Endothelial cell (in vitro differentiated cells): ENCODE measurements around the gene ABHD4. TPM values are rescaled to one million over a fixed set of nuclear protein-coding genes. Genes with fewer than 3 reads are reported as not detected.
A peak's percentile ranks its signal among the peaks of the same experiment; 100 is the strongest.

Experiments
- DNase-seq: peaks from one replicate; pipeline ENCODE4 v3.0.0; 2021; ENCODE audit warnings: low spot score
- H3K27ac Mint-ChIP-seq: one replicate; pipeline ENCODE4 v1.8.0; 2021; ENCODE audit warnings: mixed read lengths, inconsistent platforms; ENCODE audit not compliant: unreplicated experiment
- H3K27me3 Mint-ChIP-seq: one replicate; pipeline ENCODE4 v1.8.0; 2021; ENCODE audit warnings: mild to moderate bottlenecking, moderate library complexity, mixed read lengths, inconsistent platforms; ENCODE audit not compliant: unreplicated experiment
- H3K36me3 Mint-ChIP-seq: one replicate; pipeline ENCODE4 v1.8.0; 2021; ENCODE audit warnings: mild to moderate bottlenecking, low read depth, mixed read lengths, inconsistent platforms; ENCODE audit not compliant: unreplicated experiment
- H3K4me1 Mint-ChIP-seq: one replicate; pipeline ENCODE4 v1.8.0; 2021; ENCODE audit warnings: mild to moderate bottlenecking, mixed read lengths, inconsistent platforms; ENCODE audit not compliant: unreplicated experiment
- H3K4me3 Mint-ChIP-seq: one replicate; pipeline ENCODE4 v1.8.0; 2021; ENCODE audit warnings: mild to moderate bottlenecking, mixed read lengths, inconsistent platforms; ENCODE audit not compliant: unreplicated experiment
- H3K9me3 Mint-ChIP-seq: one replicate; pipeline ENCODE4 v1.8.0; 2021; ENCODE audit warnings: mixed read lengths, inconsistent platforms; ENCODE audit not compliant: unreplicated experiment
- total RNA-seq: library from RNA; stranded (reverse); fragmentation: NEBNext Ultra II Directional; extraction: Animal tissue kit (Norgen Biotek cat#: 25700); gene quantifications from one replicate; pipeline ENCODE4 v1.2.1, GENCODE V29; 2021; ENCODE audit not compliant: unreplicated experiment
- TF ChIP-seq, protein P1 (sequence below): fragments of 200-600 bp; sonication (generic); IDR thresholded peaks from one replicate; pipeline ENCODE4 v1.5.0; 2021; ENCODE audit warnings: antibody characterized with exemption; ENCODE audit not compliant: unreplicated experiment

ABHD4 gene
- total RNA-seq, 1 donor from 2014 or later, result 77.7 TPM

DNA sequence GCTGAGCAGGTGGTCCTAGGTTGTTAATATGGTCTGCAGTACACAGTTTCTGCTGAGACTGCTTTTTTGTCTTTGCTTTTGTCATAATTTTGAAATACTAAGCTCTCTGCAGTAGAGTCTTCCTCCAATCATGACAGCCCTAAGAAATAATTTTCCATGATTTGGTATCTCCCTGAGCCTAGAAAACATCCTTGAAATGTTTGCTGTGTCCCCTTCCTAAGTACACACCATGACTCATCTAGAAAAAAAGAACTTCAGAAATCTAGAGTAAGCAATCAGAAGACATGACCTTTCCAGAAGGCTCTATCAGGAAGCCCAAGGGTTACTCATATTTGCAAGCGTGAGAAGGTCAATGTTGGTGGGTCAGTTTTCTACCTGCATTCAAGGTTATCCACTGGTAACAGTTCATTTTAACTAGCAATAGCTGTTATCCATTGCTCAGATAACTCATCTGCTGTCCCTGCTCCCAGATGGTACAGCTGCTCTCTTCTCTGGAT, 25.5 kb upstream of the ABHD4 start:
- H3K4me3 Mint-ChIP-seq, result no peak overlapping the region
- peaks cover 7% of the 10 kb centered on the region for H3K4me1 Mint-ChIP-seq
- no peak for DNase-seq
- TF ChIP-seq, protein P1, sequence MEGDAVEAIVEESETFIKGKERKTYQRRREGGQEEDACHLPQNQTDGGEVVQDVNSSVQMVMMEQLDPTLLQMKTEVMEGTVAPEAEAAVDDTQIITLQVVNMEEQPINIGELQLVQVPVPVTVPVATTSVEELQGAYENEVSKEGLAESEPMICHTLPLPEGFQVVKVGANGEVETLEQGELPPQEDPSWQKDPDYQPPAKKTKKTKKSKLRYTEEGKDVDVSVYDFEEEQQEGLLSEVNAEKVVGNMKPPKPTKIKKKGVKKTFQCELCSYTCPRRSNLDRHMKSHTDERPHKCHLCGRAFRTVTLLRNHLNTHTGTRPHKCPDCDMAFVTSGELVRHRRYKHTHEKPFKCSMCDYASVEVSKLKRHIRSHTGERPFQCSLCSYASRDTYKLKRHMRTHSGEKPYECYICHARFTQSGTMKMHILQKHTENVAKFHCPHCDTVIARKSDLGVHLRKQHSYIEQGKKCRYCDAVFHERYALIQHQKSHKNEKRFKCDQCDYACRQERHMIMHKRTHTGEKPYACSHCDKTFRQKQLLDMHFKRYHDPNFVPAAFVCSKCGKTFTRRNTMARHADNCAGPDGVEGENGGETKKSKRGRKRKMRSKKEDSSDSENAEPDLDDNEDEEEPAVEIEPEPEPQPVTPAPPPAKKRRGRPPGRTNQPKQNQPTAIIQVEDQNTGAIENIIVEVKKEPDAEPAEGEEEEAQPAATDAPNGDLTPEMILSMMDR, result no peak
- H3K9me3 Mint-ChIP-seq, result no peaks in the 10 kb centered on the region
- peak overlapping the region; percentile 30 for H3K27ac Mint-ChIP-seq
- H3K36me3 Mint-ChIP-seq, result peaks cover 16% of the 10 kb centered on the region
- peaks cover 5% of the 10 kb centered on the region for H3K27me3 Mint-ChIP-seq

DNA sequence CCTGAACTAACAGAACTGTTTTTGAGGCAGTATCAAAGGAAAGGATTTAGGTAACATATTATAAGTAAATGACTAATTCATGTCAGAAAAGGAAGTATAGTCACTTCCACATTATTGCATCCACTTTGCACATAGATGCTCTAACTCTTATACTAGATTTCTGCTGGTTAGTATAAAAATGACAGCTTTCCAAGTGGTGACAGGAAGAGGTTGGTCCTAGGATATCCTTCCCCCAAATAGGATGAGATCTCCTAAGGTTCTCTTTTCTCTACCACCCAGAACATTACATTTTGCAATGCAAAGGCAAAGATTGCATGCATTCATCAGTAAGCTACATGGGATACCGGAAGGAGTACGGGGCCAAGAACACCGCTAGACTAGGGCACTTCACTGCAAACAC, 24.3 kb upstream of the ABHD4 start:
- TF ChIP-seq, protein P1, result no peak
- no peak overlapping the region for H3K27ac Mint-ChIP-seq

DNA sequence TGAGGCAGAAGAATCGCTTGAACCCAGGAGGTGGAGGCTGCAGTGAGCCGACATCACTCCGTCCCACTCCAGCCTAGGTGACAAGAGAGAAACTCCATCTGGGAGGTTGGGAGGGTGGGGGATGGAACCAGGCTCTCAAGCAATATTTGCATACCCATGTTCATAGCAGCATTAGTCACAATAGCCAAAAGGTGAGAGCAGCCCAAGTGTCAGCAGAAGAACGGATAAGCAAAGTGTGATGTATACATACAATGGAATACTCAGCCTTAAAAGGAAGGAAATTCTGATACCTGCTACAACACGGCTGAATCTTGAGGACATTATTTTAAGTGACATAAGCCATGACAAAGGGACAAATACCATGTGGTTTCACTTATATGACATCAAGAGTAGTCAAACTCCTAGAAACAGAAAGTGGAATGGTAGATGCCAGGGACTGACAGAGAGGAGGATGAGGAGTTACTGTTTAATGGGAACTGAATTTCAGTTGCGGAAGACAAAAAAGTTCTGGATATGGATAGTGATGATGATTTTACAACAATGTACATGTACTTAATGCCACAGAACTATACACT, 20.7 kb upstream of the ABHD4 start:
- Mint-ChIP-seq H3K4me1 (peaks cover 8% of the 10 kb centered on the region), H3K9me3 (no peaks in the 10 kb centered on the region), H3K36me3 (peaks cover 11% of the 10 kb centered on the region), H3K4me3 (no peak overlapping the region), H3K27me3 (peaks cover 3% of the 10 kb centered on the region), H3K27ac (peak overlapping the region; percentile 11)
- DNase-seq, result no peak
- TF ChIP-seq, protein P1, result no peak

More for the DNA sequence above, 24.3 kb upstream of the ABHD4 start:
- peaks cover 11% of the 10 kb centered on the region for H3K36me3 Mint-ChIP-seq
- H3K4me3 Mint-ChIP-seq, result no peak overlapping the region
- no peak for DNase-seq
- H3K4me1 Mint-ChIP-seq, result peaks cover 7% of the 10 kb centered on the region
- H3K27me3 Mint-ChIP-seq, result peaks cover 4% of the 10 kb centered on the region
- no peaks in the 10 kb centered on the region for H3K9me3 Mint-ChIP-seq

DNA sequence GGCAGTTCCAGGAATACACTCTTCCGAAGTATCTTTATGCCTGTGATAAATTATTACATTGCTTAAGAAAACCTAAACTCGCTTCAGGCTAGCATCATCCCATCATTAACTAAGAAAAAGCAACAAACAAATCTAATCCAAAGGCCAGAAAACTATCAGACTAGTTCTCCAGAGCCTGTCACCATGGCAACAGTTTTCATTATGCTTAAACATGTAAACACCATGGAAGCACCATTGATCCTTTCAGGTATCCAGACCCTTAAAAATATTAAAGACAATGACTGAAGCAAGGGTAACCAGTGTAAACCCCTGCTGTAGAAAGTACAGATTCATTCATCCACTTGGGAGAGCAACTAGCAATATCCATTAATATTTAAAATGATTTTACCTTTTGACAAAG, 18.9 kb upstream of the ABHD4 start:
- Mint-ChIP-seq H3K9me3 (no peaks in the 10 kb centered on the region), H3K36me3 (peaks cover 6% of the 10 kb centered on the region), H3K27ac (peak overlapping the region; percentile 91), H3K4me3 (no peak overlapping the region), H3K4me1 (peaks cover 17% of the 10 kb centered on the region), H3K27me3 (peaks cover 3% of the 10 kb centered on the region)
- DNase-seq, result no peak
- TF ChIP-seq, protein P1, result no peak

DNA sequence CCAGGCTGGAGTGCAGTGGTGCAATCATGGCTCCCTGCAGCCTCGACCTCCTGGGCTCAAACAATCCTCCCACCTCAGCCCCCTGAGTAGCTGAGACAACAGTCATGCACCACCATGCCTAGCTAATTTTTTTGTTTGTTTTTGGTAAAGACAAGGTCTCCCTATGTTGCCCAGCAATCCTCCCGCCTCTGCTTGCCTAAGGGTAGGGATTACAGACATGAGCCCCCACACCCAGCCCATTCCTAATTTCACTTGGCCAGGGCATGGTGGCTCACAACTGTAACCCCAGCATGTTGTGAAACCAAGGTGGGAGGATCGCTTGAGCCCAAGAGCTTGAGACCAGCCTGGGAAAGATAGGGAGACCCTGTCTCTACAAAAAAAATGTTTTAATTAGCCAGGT, 18.2 kb upstream of the ABHD4 start:
- H3K27ac Mint-ChIP-seq, result peak overlapping the region; percentile 30
- peaks cover 3% of the 10 kb centered on the region for H3K27me3 Mint-ChIP-seq
- H3K9me3 Mint-ChIP-seq, result no peaks in the 10 kb centered on the region
- no peaks in the 10 kb centered on the region for H3K36me3 Mint-ChIP-seq
- H3K4me1 Mint-ChIP-seq, result peaks cover 22% of the 10 kb centered on the region
- H3K4me3 Mint-ChIP-seq, result no peak overlapping the region
- TF ChIP-seq, protein P1, result no peak
- no peak for DNase-seq
